GM08714 (cell line): Measurements from ENCODE around the gene ANKRD33B.
A peak's percentile ranks its signal among the peaks of the same experiment; 100 is the strongest.
"Not testable (repeated sequence)": the region's sequence is repeated elsewhere in the genome, so short reads cannot be mapped to it uniquely, and the experiment has no call there.

Experiments used
- H3K4me3 ChIP-seq: fragments of 200-500 bp; sonication (Bioruptor generic); 2 replicates; pipeline ENCODE4 v1.5.1; 2014; ENCODE audit warnings: mild to moderate bottlenecking, low read length, inconsistent platforms
- ZNF274 ChIP-seq: IDR thresholded peaks from 2 replicates; pipeline ENCODE4 v1.6.1; 2012; ENCODE audit warnings: mild to moderate bottlenecking, low read depth, low read length

Gene ANKRD33B

DNA sequence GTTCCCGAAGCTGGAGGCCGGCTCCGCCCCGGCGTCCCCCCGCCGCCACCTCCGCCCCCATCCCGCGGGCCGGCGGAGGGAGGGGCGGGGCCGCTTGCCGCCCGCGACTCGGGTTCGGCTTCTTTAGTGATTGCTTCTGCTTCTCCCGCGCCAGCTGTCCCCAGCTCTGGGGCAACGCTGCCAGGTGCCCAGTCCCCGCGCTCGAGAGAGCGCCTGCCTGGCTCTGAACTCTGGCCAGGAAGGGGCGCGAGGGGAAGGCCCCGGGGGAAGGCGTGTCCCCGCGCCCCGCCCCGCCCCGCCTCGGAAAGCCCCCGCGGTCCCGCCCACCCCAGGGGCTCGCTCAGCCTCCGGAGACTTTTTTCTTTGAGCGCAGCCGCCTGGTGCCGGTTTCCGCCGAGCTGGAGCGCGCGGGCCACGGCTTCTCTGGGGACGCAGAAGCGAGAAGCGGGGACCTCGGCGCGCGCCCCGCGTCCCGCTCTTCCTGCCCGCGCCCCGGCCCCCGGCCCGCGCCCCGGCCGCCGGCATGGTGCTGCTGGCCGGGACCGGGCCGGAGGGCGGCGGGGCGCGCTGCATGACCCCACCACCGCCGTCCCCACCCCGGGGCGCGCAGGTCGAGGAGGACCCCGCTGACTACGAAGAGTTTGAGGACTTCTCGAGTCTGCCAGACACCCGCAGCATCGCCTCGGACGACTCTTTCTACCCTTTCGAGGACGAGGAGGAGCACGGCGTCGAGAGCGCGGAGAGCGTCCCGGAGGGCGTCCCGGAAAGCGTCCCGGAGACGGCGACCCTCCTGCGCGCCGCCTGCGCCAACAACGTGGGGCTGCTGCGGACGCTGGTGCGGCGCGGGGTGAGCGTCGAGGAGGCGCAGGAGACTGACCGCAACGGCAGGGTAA is at the start of gene ANKRD33B:
ANKRD33B (plus strand) TSS at position 126 of the 893 bp plus-strand sequence; CDS start at position 524, 398 bp downstream.
- H3K4me3 ChIP-seq = peak within 1 kb of the TSS; percentile 84
- TF ChIP-seq ZNF274 = no peak

DNA sequence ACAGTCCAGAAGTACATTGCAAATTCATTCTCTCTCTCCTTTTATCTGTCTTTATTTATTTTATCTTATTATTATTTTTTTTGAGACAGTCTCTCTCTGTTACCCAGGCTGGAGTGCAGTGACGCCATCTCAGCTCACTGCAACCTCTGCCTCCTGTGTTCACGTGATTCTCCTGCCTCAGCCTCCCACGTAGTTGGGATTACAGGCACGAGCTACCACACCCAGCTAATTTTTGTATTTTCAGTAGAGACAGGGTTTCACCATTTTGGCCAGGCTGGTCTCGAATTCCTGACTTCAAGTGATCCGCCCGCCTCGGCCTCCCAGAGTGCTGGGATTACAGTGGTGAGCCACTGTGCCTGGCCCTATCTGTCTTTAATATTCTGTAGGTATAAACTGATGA is 49.3 kb upstream of the ANKRD33B start:
- not testable (repeated sequence) for H3K4me3 ChIP-seq

DNA sequence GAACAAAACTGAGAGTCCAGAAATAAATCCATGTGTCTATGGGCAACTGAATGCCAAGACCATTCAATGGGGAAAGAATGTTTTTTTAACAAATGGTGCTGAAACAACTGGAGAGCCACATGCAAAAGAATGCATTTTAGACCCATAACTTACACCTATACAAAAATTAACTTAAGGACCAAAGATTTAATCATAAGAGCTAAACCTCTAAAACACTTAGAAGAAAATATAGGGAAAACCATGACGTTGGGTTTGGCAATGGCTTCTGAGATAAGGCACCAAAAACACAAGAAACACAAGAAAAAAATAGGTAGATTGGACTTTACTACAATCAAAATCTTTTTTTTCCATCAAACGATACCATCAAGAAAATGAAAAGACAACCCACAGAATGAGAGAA is 48.4 kb upstream of the ANKRD33B start:
- H3K4me3 ChIP-seq = no peak overlapping the region
- TF ChIP-seq ZNF274 = no peak

DNA sequence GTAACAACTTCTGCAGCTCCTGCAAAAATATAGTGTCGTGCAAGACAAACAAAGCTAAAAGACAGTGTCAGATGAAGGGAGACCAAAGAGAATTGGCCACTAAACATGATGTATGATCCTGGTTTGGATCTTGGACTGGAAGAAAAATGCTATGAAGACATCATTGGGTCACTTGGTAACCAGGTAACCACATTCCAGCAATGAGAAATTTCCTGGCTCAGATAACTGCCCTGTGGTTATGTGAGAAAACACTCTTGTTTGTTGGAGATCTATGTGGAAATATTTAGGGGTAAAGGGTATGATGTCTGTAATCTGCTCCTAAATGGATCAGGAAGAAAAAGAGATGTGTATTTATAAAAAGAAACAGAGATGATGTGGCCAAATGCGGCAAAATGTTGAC is 45.5 kb upstream of the ANKRD33B start:
- TF ChIP-seq ZNF274 = no peak
- no peak overlapping the region for H3K4me3 ChIP-seq

DNA sequence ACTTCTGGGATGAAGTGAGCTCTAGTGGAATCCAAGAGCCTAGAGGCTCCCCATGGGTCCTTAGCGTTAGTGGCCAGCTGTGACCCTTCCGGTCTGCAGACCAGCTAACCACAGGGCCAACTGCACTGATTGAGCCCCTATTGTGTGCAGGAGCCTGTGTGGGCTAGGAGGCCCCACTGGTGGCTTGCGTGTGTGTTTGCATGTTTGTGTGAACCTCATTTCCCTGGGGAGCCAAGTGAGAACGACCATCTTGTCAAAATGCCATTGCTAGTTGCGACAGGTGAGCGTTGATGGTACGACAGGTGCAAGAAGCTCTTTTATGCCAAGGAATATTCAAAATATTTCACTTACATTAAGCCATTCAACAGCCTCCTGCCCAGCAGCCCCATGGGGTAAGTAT is 44.1 kb upstream of the ANKRD33B start:
- H3K4me3 ChIP-seq = no peak overlapping the region
- no peak for TF ChIP-seq ZNF274

DNA sequence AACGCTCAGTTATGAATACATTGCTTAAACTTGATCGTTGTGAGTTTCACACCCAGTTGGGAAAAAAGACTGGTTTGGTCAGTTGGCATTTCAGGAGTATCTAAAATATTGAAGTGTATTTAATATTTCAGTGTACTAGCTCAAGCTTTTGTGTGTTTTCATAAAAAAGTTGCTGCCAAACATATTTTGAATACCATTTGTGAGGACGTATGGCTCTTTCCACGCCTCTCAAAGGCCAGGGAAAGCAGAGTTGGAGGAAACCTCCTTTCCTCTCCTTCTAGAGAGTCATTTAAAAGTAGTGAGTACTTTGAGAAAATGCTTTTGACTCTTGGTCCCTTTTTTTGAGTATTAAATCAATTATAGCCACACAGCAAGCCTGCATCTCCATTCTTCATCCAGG is 43.2 kb upstream of the ANKRD33B start:
- no peak for TF ChIP-seq ZNF274
- H3K4me3 ChIP-seq = no peak overlapping the region

DNA sequence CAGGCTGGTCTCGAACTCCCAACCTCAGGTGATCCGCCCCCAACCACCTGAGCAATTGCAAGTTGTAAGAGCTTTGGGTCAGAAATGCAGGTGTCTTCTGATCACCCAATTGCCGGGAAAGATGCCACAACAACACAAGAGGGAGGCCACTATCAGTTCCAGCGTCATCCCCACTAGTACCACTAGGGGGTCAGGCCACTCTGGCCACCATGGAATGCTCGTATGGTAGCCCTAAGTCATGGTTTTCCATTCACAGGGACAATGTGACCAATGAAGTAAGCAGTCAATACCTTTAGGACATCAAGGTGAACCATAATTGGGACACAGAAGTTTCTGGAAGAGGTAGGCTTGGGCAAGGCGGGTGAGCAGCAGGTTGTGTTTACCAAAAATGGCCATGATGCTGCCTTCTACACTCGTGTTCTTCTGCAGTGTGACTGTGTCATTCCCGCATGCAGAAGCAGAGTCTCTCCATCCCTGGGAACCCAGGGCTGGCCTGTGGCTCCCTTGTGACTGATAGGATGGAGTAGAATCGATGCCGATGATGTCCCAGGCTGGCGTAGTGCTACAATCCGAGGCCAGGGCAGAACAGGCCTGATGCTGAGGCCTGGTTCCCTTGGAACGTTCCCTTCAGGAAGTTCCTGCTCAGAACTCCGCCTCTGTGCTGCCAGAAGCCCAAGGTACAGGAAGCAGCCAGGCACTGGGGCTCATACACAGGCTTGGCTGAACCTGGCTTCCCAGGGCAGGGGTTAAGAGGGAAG is 42.2 kb upstream of the ANKRD33B start:
- TF ChIP-seq ZNF274 = no peak
- H3K4me3 ChIP-seq = no peak overlapping the region

DNA sequence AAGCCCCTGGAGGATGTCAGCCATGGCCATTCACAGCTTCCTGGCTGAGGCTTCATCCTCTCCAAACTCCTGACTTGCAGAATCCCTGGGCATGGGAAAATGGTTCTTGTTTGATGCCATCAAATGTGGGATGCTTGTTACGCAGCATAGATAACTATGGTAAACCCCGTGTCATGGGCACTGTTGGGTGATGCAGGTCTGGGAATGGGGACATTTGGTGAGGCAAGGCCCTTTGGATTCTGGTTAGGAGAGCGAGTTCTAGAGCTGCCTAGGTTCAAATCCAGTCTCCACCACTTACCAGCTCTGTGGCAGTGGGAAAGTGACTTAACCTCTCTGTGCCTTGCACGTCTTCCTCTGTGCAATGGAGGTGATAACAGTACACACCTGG is 41.7 kb upstream of the ANKRD33B start:
- H3K4me3 ChIP-seq = no peak overlapping the region
- no peak for TF ChIP-seq ZNF274

DNA sequence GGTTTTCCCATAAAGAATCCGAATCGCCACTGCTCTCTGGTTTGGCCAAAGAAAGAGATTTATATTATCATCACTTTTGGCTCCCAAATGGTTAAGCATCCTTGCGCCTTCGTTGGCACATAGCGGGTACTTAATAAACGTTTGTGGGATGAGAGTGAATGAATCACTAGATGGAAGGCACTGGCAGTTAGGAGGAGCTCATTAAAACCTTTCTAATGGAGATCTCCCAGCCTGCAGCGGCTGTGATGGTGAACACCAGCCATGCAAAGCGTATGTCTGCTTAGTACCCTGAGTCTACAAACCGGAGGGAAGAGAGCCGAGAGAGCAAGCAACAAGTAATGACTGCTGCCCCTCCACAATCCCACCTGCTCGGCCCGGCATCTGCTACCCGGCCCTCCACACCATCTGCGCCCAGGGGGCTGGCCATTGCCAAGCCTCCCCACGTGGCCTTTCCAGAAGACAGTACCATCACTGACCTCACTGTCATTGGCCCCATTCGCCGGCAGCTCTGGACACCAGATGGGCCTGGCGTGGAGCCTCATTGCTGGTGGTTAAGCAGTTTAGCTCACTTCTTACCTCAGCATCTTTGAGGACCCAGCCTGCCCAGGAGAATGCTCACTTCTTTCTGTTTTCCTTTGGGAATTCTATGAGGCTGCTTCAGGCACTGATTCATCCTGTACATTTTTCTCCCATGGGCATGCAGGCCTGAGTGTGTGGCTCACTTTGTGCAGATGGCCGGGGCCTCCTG is 39.3 kb upstream of the ANKRD33B start:
- H3K4me3 ChIP-seq = no peak overlapping the region
- TF ChIP-seq ZNF274 = no peak

DNA sequence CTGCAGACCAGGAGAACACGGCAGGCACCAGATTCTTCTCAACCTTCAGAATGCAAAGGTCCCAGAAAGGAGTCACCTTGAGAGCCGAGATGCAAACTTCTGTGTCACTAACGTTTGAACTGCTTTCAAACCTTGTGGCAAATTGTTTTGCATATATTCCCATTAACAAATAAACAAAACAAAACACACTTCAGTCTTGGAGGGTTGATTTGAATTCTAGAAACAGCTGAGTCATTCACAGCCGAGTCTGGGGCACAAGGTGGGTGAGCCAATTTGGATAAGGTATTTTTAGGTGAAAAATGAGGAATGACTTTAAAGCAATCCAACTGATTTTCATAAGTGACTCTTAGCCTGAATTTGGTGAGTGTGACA is 38.8 kb upstream of the ANKRD33B start:
- H3K4me3 ChIP-seq = no peak overlapping the region
- no peak for TF ChIP-seq ZNF274

DNA sequence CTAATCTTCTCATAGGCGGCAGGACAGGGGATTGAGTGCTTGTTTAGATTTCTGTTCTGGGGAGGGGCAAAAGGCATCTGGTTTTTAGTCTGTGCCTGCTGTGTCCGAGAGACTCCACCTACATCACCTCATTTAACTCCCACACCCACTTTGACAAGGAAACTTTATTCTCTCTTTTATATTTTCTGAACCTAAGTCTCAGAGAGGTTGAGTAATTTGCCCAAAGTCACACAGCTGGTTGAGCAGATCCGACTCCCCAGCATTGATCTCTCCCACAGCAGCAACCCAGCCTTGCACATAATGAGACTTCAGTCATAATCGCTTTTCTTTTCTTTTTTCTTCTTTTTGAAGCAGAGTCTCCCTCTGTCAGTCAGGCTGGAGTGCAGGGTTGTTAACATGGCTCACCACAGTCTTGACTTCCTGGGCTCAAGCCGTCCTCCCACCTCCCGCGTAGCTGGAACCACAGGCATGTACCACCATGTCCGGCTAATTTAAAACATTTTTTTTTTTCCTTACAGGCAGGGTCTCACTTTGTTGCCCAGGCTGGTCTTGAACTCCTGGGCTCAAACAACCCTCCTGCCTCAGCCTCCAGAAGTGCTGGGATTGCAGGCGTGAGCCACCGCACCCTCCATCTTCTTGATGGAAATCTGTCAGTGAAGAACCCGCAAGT is 36.5 kb upstream of the ANKRD33B start:
- no peak for TF ChIP-seq ZNF274
- no peak overlapping the region for H3K4me3 ChIP-seq

DNA sequence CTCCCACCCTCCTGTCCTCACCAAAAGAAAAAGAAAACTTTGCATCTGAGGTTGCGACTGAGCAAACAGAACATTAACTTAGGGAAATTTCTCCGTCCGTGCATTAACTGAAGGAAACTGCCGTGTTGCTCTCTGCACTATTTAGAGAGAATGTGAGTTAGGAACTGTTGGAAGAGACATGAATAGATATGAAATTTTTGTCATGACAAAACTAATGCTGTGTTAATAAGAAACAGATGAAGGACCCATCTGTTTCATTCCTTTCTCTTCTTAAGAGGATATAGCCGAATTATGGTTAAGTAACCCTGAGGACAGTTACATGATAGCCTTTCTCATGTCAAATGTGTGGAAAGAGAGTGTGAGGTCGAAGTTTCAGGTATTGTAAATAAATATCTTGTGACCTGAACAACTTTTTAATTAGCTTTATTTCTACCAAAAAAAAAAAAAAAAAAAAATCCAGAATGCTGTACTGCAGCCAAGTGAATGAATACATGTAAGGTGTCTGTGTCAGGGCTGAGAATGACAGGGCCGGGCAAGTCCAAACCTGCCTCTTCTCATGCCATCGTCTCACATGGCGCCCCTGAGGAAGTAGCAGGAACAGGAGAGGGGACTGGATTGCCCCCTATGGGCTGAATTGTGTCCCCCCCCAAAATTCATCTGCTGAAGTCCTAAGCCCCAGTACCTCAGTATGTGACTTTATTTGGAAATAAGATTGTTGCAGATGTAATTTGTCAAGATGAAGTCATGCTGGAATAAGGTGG is 35.6 kb upstream of the ANKRD33B start:
- TF ChIP-seq ZNF274 = no peak
- H3K4me3 ChIP-seq = no peak overlapping the region

DNA sequence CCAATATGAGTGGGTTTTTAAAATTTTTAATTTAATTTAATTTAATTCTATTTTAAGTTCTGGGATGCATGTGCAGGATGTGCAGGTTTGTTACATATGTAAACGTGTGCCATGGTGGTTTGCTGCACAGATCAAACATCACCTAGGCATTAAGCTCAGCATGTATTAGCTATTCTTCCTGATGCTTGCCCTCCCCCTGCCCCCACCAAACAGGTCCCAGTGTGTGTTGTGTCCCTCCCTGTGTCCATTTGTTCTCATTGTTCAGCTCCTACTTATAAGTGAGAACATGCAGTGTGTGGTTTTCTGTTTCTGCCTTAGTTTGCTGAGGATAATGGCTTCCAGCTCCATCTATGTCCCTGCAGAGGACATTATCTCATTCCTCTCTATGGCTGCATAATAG is 35.0 kb upstream of the ANKRD33B start:
- no peak overlapping the region for H3K4me3 ChIP-seq
- TF ChIP-seq ZNF274 = no peak
